GM10248 (cell line): ENCODE results near the gene SNX14.
A peak's percentile ranks its signal among the peaks of the same experiment; 100 is the strongest.

ENCODE experiments used
- CTCF ChIA-PET: fragments of 300-600 bp; sonication (Branson Sonifier 250); formaldehyde crosslinking; extraction: SDS; loops from one replicate; lab custom pipeline; 2021; ENCODE audit warnings: antibody characterized with exemption; lab: Yijun Ruan, JAX
- POLR2A ChIA-PET: fragments of 350-650 bp; sonication (Branson Sonifier 250); formaldehyde crosslinking; extraction: SDS; loops from one replicate; lab custom pipeline; 2020; ENCODE audit warnings: antibody characterized with exemption; lab: Yijun Ruan, JAX
- DNase-seq: peaks from one replicate; pipeline ENCODE4 v3.0.0; 2012; ENCODE audit errors: extremely low spot score
- CTCF ChIP-seq: IDR thresholded peaks from 2 replicates; pipeline ENCODE4 v1.5.1; 2012; ENCODE audit warnings: mild to moderate bottlenecking, low read depth; ENCODE audit errors: extremely low read depth, missing control alignments, control extremely low read depth

Gene SNX14

GRCh38 chr6:85462673-85463072 lies 131.0 kb downstream of the SNX14 start:
- ChIA-PET POLR2A (interaction anchor here (0.7 kb wide), 1 partner anchor 13 kb away, joined by 3 read pairs; no protein-coding TSS in a partner anchor), CTCF (interaction anchor here (1.0 to 7.7 kb wide), 8 partner anchors 13 to 138 kb away, joined by 3 to 74 read pairs (median 4); partner anchors contain the start of gene NT5E)
- no peak for TF ChIP-seq CTCF

GRCh38 chr6:85461798-85462170 lies 131.9 kb downstream of the SNX14 start:
- no peak for DNase-seq
- no peak for TF ChIP-seq CTCF
- ChIA-PET POLR2A (interaction anchor here (0.7 to 1.2 kb wide), 2 partner anchors 12 to 217 kb away, joined by 3 to 6 read pairs; no protein-coding TSS in a partner anchor), CTCF (interaction anchor here (1.0 to 7.7 kb wide), 6 partner anchors 12 to 138 kb away, joined by 3 to 74 read pairs (median 7); partner anchors contain the start of gene NT5E)

More at GRCh38 chr6:85462673-85463072, 131.0 kb downstream of the SNX14 start:
- no peak for DNase-seq

GRCh38 chr6:85460921-85461797 lies 132.5 kb downstream of the SNX14 start:
- POLR2A ChIA-PET: interaction anchor here (1.2 kb wide), 1 partner anchor 217 kb away, joined by 6 read pairs; no protein-coding TSS in a partner anchor
- TF ChIP-seq CTCF: no peak
- DNase-seq: peak; percentile 51
- CTCF ChIA-PET: interaction anchor here (1.0 to 7.7 kb wide), 5 partner anchors 11 to 137 kb away, joined by 3 to 74 read pairs (median 10); partner anchors contain the start of gene NT5E

- no peak for DNase-seq
- TF ChIP-seq CTCF: no peak
- ChIA-PET POLR2A (no interaction called here), CTCF (interaction anchor here (1.4 to 7.7 kb wide), 3 partner anchors 10 to 30 kb away, joined by 3 to 52 read pairs (median 4); partner anchors contain the start of gene NT5E)
Measured at GRCh38 chr6:85460154-85460920, 133.3 kb downstream of the SNX14 start.

GRCh38 chr6:85459224-85459901 lies 134.3 kb downstream of the SNX14 start:
- no peak for DNase-seq
- POLR2A ChIA-PET: no interaction called here
- CTCF ChIA-PET: interaction anchor here (1.4 to 7.7 kb wide), 5 partner anchors 9 to 105 kb away, joined by 3 to 52 read pairs (median 7); partner anchors contain the start of gene NT5E
- no peak for TF ChIP-seq CTCF
